NT2/D1 (cell line): Measurements from ENCODE around the gene RGL4.
"Not testable (repeated sequence)": the region's sequence is repeated elsewhere in the genome, so short reads cannot be mapped to it uniquely, and the experiment has no call there.

Experiments
- DNase-seq: peaks from one replicate; pipeline ENCODE4 v3.0.0-alpha.2; 2011; ENCODE audit warnings: low read depth, low spot score
- H3K27me3 ChIP-seq: 2 replicates; pipeline ENCODE4 v1.6.0; 2011; ENCODE audit warnings: mild to moderate bottlenecking; ENCODE audit not compliant: insufficient read length, insufficient read depth
- H3K36me3 ChIP-seq: 2 replicates; pipeline ENCODE4 v1.6.1; 2011; ENCODE audit warnings: mild to moderate bottlenecking, low read length, mixed read lengths; ENCODE audit not compliant: insufficient read depth, insufficient read length
- H3K4me1 ChIP-seq: 2 replicates; pipeline ENCODE4 v1.5.1; 2011; ENCODE audit not compliant: insufficient read depth, insufficient read length
- H3K4me3 ChIP-seq: 2 replicates; pipeline ENCODE4 v1.5.1; 2011; ENCODE audit warnings: low read depth; ENCODE audit not compliant: insufficient read length
- H3K9ac ChIP-seq: 2 replicates; pipeline ENCODE4 v1.6.0; 2011; ENCODE audit warnings: low read depth; ENCODE audit not compliant: insufficient read length
- H3K9me3 ChIP-seq: 2 replicates; pipeline ENCODE4 v1.5.1; 2011; ENCODE audit warnings: mild to moderate bottlenecking, low read length; ENCODE audit not compliant: insufficient read depth
- SUZ12 ChIP-seq: IDR thresholded peaks from 2 replicates; pipeline ENCODE4 v1.6.1; 2011; ENCODE audit not compliant: insufficient read length, insufficient read depth; ENCODE audit errors: extremely low read depth
- YY1 ChIP-seq: IDR thresholded peaks from 2 replicates; pipeline ENCODE4 v1.6.1; 2011; ENCODE audit not compliant: insufficient read length, insufficient read depth
- ZNF274 ChIP-seq: IDR thresholded peaks from 2 replicates; pipeline ENCODE4 v1.6.1; 2011; ENCODE audit warnings: mild to moderate bottlenecking, low read depth, low read length

Gene RGL4, protein sequence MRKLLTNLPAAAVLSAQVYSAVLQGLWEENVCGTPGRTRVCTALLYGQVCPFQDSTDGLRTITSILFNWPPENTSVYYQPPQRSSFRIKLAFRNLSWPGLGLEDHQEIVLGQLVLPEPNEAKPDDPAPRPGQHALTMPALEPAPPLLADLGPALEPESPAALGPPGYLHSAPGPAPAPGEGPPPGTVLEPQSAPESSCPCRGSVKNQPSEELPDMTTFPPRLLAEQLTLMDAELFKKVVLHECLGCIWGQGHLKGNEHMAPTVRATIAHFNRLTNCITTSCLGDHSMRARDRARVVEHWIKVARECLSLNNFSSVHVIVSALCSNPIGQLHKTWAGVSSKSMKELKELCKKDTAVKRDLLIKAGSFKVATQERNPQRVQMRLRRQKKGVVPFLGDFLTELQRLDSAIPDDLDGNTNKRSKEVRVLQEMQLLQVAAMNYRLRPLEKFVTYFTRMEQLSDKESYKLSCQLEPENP

DNA sequence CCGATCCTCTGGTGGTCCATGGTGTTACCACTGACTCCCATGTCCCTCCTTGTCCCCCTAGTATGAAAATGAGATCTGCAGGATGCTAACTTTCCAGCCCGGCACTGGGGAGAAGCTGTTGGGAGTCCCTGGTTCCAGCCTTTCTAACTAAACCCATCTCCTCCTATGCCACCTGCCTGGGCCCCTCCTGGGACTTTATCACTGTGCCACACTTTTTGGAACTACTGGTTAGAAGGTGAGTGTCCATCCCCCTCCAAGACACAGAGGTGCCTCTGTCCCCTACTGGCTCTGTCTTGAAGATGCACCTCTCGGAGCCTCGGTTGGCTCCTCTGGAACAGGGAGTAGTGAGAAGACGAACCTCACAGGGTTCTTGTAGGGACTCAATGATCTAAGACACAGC is at the start of gene RGL4:
Gene RGL4 (plus strand): TSS at position 301 of the 400 bp plus-strand sequence. CDS start 1,018 bp downstream, outside the sequence.
- H3K9me3 ChIP-seq, result no peaks in the 10 kb centered on the region
- no peak within 1 kb of the TSS for H3K4me3 ChIP-seq
- DNase-seq, result no peak
- peaks cover 3% of the 10 kb centered on the region for H3K36me3 ChIP-seq
- H3K27me3 ChIP-seq, result no peaks in the 10 kb centered on the region
- TF ChIP-seq YY1 (no peak), ZNF274 (no peak), SUZ12 (no peak)
- H3K4me1 ChIP-seq, result no peaks in the 10 kb centered on the region
- no peak within 1 kb of the TSS for H3K9ac ChIP-seq

DNA sequence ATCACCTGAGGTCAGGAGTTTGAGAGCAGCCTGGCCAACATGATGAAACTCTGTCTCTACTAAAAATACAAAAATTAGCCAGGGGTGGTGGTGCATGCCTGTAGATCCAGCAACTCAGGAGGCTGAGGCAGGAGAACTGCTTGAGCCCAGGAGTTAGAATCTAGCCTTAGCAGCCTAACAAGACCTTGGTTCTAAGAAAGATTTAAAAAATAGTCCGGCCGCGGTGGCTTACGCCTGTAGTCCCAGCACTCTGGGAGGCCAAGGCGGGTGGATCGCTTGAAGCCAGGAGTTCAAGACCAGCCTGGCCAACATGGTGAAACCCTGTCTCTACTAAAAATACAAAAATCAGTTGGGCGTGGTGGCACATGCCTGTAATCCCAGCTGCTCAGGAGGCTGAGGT is 44.3 kb upstream of the RGL4 start:
- not testable (repeated sequence) for H3K9ac ChIP-seq, H3K4me1 ChIP-seq, H3K4me3 ChIP-seq, DNase-seq, H3K36me3 ChIP-seq, H3K27me3 ChIP-seq, H3K9me3 ChIP-seq

DNA sequence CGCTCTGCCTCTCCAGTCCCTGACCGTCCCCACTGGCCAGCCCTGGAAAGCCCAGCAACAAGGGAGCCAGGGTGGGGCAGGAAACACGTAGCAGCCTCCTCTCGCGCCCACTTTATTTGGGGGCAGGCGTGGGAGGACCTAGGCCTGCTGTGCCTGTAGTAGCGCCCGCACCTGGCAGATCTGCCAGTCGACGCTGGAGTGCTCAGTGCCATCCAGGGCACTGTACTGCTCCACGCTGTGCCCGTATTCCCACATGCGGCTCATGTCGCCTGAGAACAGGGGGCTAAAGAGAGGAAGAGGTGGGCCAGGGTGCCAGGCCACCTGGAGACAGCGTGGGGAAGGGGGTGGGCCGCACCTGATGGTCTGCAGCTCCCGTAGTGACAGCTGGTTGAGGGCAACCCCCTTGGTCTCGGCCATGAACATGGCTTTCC is 41.7 kb upstream of the RGL4 start:
- no peaks in the 10 kb centered on the region for H3K9me3 ChIP-seq
- peaks cover 4% of the 10 kb centered on the region for H3K36me3 ChIP-seq
- H3K9ac ChIP-seq, result no peak overlapping the region
- no peak overlapping the region for H3K4me3 ChIP-seq
- no peak for TF ChIP-seq ZNF274
- no peak for TF ChIP-seq SUZ12
- TF ChIP-seq YY1, result no peak
- H3K27me3 ChIP-seq, result no peaks in the 10 kb centered on the region
- H3K4me1 ChIP-seq, result no peaks in the 10 kb centered on the region
- no peak for DNase-seq

DNA sequence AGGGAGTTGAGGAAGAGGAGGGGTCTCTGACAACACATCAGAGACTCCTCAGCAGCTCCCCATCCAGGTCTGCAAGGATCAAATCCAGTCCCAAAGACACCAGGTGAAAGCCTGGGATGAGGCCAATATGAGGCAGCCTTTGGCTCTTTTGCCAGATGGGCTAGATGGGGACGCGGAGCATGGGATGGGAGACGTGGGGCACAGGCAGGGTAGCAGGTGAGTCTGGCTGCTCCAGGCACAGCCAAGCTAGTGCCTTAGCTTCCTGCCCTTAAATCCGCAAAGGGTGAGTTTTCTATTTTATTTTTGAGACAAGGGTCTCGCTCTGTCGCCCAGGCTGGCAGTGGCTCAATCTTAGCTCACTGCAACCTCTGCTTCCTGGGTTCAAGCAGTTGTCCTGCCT is 39.1 kb upstream of the RGL4 start:
- Histone ChIP-seq H3K9me3 (no peaks in the 10 kb centered on the region), H3K4me1 (no peaks in the 10 kb centered on the region), H3K36me3 (peaks cover 4% of the 10 kb centered on the region), H3K27me3 (no peaks in the 10 kb centered on the region), H3K9ac (no peak overlapping the region), H3K4me3 (no peak overlapping the region)
- no peak for DNase-seq
- TF ChIP-seq YY1, result no peak
- TF ChIP-seq ZNF274, result no peak
- no peak for TF ChIP-seq SUZ12

DNA sequence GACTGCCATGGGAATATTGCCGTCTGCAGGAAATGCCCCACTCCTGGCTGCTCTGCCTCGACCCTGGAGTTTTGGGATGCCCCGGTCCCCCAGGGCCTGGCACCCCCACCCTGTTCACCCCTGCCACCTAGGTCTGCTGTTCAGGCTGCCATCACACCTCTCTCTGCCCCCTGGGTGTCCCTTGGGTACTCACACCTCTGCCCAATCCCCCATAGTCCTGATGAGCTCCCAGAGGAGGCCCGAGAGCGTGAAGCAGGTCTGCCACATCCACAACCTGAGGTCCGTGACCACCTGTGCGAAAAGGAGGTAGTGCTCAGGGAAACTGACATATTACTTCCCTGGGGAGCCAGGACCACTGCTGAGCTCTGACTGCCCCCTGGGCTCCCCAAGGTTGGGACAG is 38.5 kb upstream of the RGL4 start:
- H3K27me3 ChIP-seq, result no peaks in the 10 kb centered on the region
- no peak for DNase-seq
- no peak overlapping the region for H3K4me3 ChIP-seq
- no peaks in the 10 kb centered on the region for H3K9me3 ChIP-seq
- TF ChIP-seq YY1, result no peak
- no peak for TF ChIP-seq ZNF274
- TF ChIP-seq SUZ12, result no peak
- H3K4me1 ChIP-seq, result no peaks in the 10 kb centered on the region
- H3K36me3 ChIP-seq, result peaks cover 4% of the 10 kb centered on the region
- H3K9ac ChIP-seq, result no peak overlapping the region

DNA sequence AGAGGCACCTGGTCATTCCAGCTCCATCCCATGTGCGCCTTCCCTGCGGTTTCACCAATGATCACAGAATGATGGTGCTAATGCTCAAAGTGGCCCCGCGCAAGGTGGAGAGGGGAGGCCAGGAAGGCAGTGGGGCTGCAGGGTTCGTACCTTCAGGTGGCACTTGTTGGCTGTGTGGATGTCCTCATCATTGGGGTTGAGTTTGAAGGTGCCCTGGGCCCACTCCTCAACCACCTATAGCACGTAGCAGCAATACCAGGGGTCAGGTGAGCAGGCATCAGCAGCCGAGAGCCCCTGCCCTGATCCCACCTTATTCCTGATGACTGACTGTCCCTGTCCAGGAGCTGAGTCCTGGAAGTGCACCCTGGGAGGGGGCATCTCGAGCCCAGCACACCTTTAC is 38.1 kb upstream of the RGL4 start:
- H3K4me3 ChIP-seq, result no peak overlapping the region
- H3K9me3 ChIP-seq, result no peaks in the 10 kb centered on the region
- no peaks in the 10 kb centered on the region for H3K4me1 ChIP-seq
- H3K36me3 ChIP-seq, result peaks cover 4% of the 10 kb centered on the region
- no peak for DNase-seq
- TF ChIP-seq ZNF274, result no peak
- H3K9ac ChIP-seq, result no peak overlapping the region
- H3K27me3 ChIP-seq, result no peaks in the 10 kb centered on the region

DNA sequence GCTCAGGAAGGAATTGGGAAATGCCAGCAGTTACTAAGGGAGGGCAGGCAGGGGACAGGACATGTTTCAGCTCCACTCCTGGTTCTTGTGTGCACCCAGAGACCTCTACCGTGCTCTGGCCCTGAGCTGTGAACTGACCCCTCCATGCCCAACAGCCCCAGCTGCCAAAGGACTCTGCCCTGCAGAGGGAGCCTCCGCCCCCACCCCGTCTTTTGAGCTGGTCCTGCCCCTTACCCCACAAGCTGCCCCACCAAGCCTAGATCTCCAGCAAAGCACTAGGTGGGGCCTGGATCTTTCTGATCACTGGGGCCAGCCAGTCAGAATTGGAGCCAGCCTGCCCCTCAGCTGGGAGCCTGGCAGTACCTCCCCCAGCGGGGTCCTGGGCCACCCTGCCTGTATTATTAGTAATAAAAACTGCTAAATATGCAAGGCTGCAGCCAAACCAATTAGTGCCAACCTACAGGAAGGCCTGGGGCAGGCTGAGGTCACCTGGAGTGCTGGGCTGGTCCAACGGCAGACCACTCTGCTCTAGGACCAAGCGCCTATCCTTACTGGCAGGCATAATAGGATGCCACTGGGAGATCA is 34.8 kb upstream of the RGL4 start:
- TF ChIP-seq ZNF274 (no peak), SUZ12 (no peak), YY1 (no peak)

More for the DNA sequence above, 34.8 kb upstream of the RGL4 start:
- Histone ChIP-seq H3K9ac (no peak overlapping the region), H3K9me3 (no peaks in the 10 kb centered on the region), H3K4me1 (peaks cover 2% of the 10 kb centered on the region), H3K4me3 (no peak overlapping the region), H3K36me3 (peaks cover 8% of the 10 kb centered on the region), H3K27me3 (no peaks in the 10 kb centered on the region)
- DNase-seq, result no peak
